HL-60 (cell line): Measurements from ENCODE around the gene KRTAP10-2.

Experiments used
- DNase-seq, 2 experiments: peaks; one replicate each; pipeline ENCODE4 v3.0.0-alpha.2; 2010 to 2020; ENCODE audit warnings: low read depth in 1 of 2, low spot score in 1 of 2
- H3K27ac ChIP-seq: fragments of 250-450 bp; sonication (Bioruptor Pico); replicated peaks from 2 replicates; pipeline ENCODE4 v1.5.1; 2020; ENCODE audit warnings: mild to moderate bottlenecking, moderate library complexity
- H3K27me3 ChIP-seq: fragments of 250-450 bp; sonication (Bioruptor Pico); 2 replicates; pipeline ENCODE4 v1.5.1; 2021; ENCODE audit warnings: mild to moderate bottlenecking, moderate library complexity; ENCODE audit not compliant: insufficient read depth, poor library complexity, severe bottlenecking
- H3K4me3 ChIP-seq: replicated peaks from 2 replicates; pipeline ENCODE4 v1.5.1; 2011; ENCODE audit warnings: mild to moderate bottlenecking, control low read depth, low read length; ENCODE audit not compliant: insufficient read depth
- CTCF ChIP-seq: IDR thresholded peaks from one replicate; pipeline ENCODE4 v1.5.1; 2011; ENCODE audit warnings: low read length, control low read depth, inconsistent platforms; ENCODE audit not compliant: insufficient read depth
- GABPA ChIP-seq: IDR thresholded peaks from 2 replicates; pipeline ENCODE4 v1.6.1; 2012; ENCODE audit warnings: low read depth
- POLR2AphosphoS5 ChIP-seq: IDR thresholded peaks from 2 replicates; pipeline ENCODE4 v1.6.1; 2012; ENCODE audit warnings: low read depth
- REST ChIP-seq: IDR thresholded peaks from 2 replicates; pipeline ENCODE4 v1.6.1; 2012; ENCODE audit warnings: low read depth; ENCODE audit not compliant: insufficient replicate concordance
- SPI1 ChIP-seq: IDR thresholded peaks from 2 replicates; pipeline ENCODE4 v1.6.1; 2012; ENCODE audit warnings: low read depth, mild to moderate bottlenecking, borderline replicate concordance

KRTAP10-2 gene

DNA sequence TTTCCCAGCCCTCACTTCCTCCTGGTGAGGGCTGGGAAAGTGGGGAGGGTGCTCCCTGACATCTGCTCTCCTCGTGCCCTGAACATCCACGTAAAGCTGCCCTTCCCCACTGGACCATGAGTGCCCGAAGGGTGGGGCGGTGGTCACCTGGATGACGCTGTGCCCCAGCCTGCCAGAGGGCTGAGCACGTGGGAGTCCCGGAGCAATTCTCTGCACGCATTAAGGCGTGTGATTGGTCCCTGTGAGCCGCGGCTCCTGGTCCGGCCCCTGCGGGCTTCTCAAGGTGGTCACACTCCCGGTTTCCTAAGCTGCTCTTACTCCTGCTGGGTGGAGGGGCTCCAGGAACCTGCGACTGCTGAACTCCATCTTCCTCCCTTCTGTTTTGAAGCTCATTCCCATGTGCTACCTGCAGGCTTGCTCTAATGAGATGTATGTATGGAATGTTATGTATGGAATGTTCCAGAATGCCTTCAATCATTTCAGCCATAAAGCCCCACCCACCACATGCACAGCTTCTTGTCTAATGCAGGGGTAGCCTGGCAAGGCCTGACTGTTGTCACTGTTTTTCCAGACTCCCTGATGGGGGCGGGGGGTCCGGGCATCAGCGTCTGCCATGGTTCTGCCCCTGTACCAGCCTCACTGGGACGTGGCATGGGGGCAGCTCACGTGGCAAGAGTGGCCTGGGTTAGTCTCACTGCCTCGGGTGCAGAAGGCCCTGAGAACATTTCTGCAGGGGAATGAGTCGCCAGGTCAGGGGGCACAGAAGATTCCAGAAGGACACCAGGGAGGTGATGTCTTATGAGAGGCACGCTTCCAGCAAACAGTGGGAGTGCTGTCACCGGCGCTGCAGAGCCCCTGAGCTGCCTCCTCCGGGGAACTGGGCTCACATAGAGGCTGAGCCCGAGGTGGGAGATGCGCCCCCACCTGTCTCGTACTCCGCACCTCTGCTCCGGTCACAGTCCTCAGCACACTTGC is 30.7 kb downstream of the KRTAP10-2 start:
- Histone ChIP-seq H3K27ac (no peak overlapping the region), H3K27me3 (no peaks in the 10 kb centered on the region), H3K4me3 (no peak overlapping the region)
- TF ChIP-seq GABPA (no peak), SPI1 (no peak), CTCF (no peak), REST (no peak), POLR2AphosphoS5 (no peak)
- no peak for DNase-seq

- Histone ChIP-seq H3K27me3 (no peaks in the 10 kb centered on the region), H3K27ac (no peak overlapping the region), H3K4me3 (no peak overlapping the region)
- no peak for TF ChIP-seq SPI1
- no peak for TF ChIP-seq GABPA
- no peak for TF ChIP-seq REST
- TF ChIP-seq CTCF, result no peak
- TF ChIP-seq POLR2AphosphoS5, result no peak
- no peak for DNase-seq
These were observed 31.7 kb downstream of the KRTAP10-2 start for GRCh38 chr21:44519346-44520325.

DNA sequence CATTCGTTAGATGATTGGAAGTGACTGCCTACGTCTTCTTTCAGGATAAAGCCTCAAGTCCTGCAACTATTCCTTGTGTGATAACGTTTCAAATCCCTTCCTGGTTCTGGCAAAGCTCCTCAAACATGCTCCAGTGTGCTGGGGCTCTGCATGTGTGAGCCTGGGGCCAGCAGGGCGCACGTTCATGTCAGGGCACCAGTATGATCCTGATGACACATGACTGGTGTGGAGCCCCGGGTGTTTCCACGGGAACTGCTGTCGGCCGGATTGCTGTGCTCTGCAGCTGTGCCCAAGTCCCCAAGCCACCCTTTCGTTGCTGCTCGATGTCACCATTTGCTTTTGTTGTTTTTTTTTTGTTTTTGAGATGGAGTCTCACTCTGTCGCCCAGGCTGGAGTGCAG is 32.6 kb downstream of the KRTAP10-2 start:
- no peak for TF ChIP-seq POLR2AphosphoS5
- no peak for DNase-seq
- no peaks in the 10 kb centered on the region for H3K27me3 ChIP-seq
- H3K27ac ChIP-seq, result no peak overlapping the region
- no peak overlapping the region for H3K4me3 ChIP-seq
